GM12873 (cell line): ENCODE results near the gene TRAPPC8.

Source experiments
- CTCF ChIP-seq: IDR thresholded peaks from 2 replicates; pipeline ENCODE4 v1.5.1; 2012; ENCODE audit warnings: low read depth, mild to moderate bottlenecking, moderate library complexity, low read length, control low read depth; ENCODE audit not compliant: insufficient read depth; ENCODE audit errors: missing control alignments

TRAPPC8 gene

GRCh38 chr18:31814132-31814531 is 128.8 kb downstream of the TRAPPC8 start:
- TF ChIP-seq CTCF: no peak

- no peak for TF ChIP-seq CTCF
These were observed 141.8 kb downstream of the TRAPPC8 start for GRCh38 chr18:31801078-31801477.

GRCh38 chr18:31798399-31798798 is 144.5 kb downstream of the TRAPPC8 start:
- no peak for TF ChIP-seq CTCF

- TF ChIP-seq CTCF: no peak
These were observed 147.2 kb downstream of the TRAPPC8 start for GRCh38 chr18:31795747-31796146.

GRCh38 chr18:31793531-31793930 is 149.4 kb downstream of the TRAPPC8 start:
- TF ChIP-seq CTCF: no peak

- TF ChIP-seq CTCF: no peak
These were observed 150.4 kb downstream of the TRAPPC8 start for GRCh38 chr18:31792580-31792911.

- TF ChIP-seq CTCF: no peak
These were observed 150.9 kb downstream of the TRAPPC8 start for GRCh38 chr18:31791817-31792579.
